OCI-LY7 (cell line): ENCODE results near the gene DAB1. TPM values are rescaled to one million over a fixed set of nuclear protein-coding genes. Genes with fewer than 3 reads are reported as not detected.

Experiments used
- BruUV-seq: library from RNA; stranded (reverse); fragments of 400-500 nt; replicated peaks from 2 replicates; lab custom pipeline; 2021; lab: Mats Ljungman, UMichigan
- CTCF ChIA-PET: fragments of 300-600 bp; sonication (Branson Sonifier 250); formaldehyde crosslinking; loops from one replicate; lab custom pipeline; 2022; ENCODE audit warnings: antibody characterized with exemption; ENCODE audit not compliant: unreplicated experiment; lab: Charles Lee
- POLR2A ChIA-PET: fragments of 300-600 bp; sonication (Branson Sonifier 250); formaldehyde crosslinking; loops from one replicate; lab custom pipeline; 2022; ENCODE audit warnings: antibody characterized with exemption; lab: Charles Lee
- DNase-seq: peaks from one replicate; pipeline ENCODE4 v3.0.0-alpha.2; 2015; ENCODE audit warnings: low spot score
- H2AFZ ChIP-seq: fragments of 200-600 bp; sonication (generic), shearing (Covaris generic); 2 replicates; pipeline ENCODE4 v1.6.1; 2014; ENCODE audit warnings: mild to moderate bottlenecking, antibody characterized with exemption, low read length, moderate library complexity
- H3K27ac ChIP-seq: fragments of 200-600 bp; sonication (generic); 2 replicates; pipeline ENCODE4 v1.5.1; 2014; ENCODE audit warnings: mixed run types, low read depth, mild to moderate bottlenecking, moderate library complexity, low read length, inconsistent platforms; ENCODE audit not compliant: poor library complexity, severe bottlenecking
- H3K36me3 ChIP-seq: fragments of 200-600 bp; sonication (generic); 2 replicates; pipeline ENCODE4 v1.6.1; 2014; ENCODE audit warnings: mild to moderate bottlenecking, antibody characterized with exemption, low read length, moderate library complexity, mixed read lengths; ENCODE audit not compliant: insufficient read depth
- H3K4me1 ChIP-seq: fragments of 200-600 bp; sonication (generic); 2 replicates; pipeline ENCODE4 v1.5.1; 2014; ENCODE audit warnings: mild to moderate bottlenecking, low read length; ENCODE audit not compliant: insufficient read depth, poor library complexity, severe bottlenecking
- H3K4me2 ChIP-seq: fragments of 200-600 bp; sonication (generic); 2 replicates; pipeline ENCODE4 v1.6.1; 2014; ENCODE audit warnings: mild to moderate bottlenecking, low read length
- H3K4me3 ChIP-seq: fragments of 200-600 bp; sonication (generic); 2 replicates; pipeline ENCODE4 v1.5.1; 2014; ENCODE audit warnings: mild to moderate bottlenecking, low read depth, low read length; ENCODE audit not compliant: poor library complexity, severe bottlenecking
- H3K79me2 ChIP-seq: fragments of 200-600 bp; sonication (generic); 2 replicates; pipeline ENCODE4 v1.6.1; 2016; ENCODE audit warnings: low read depth, mild to moderate bottlenecking, low read length, moderate library complexity, mixed read lengths; ENCODE audit not compliant: insufficient read depth
- H3K9me2 ChIP-seq: fragments of 200-600 bp; sonication (generic); 2 replicates; pipeline ENCODE4 v1.6.1; 2016; ENCODE audit warnings: mild to moderate bottlenecking, low read length, mixed read lengths; ENCODE audit not compliant: insufficient read depth
- H3K9me3 ChIP-seq: fragments of 200-600 bp; sonication (generic); 2 replicates; pipeline ENCODE4 v1.6.1; 2014; ENCODE audit warnings: mild to moderate bottlenecking, mixed run types, low read length, mixed read lengths
- H4K20me1 ChIP-seq: fragments of 200-600 bp; sonication (generic); 2 replicates; pipeline ENCODE4 v1.6.1; 2014; ENCODE audit warnings: mild to moderate bottlenecking, antibody characterized with exemption, low read length, moderate library complexity, mixed read lengths; ENCODE audit not compliant: insufficient read depth
- CTCF ChIP-seq: fragments of 200-600 bp; sonication (generic); conservative IDR thresholded peaks from 2 replicates; pipeline ENCODE4 v1.5.1; 2014; ENCODE audit warnings: mild to moderate bottlenecking, antibody characterized with exemption, low read length, moderate library complexity, mixed read lengths
- EZH2phosphoT487 ChIP-seq: fragments of 200-600 bp; sonication (generic); IDR thresholded peaks from 2 replicates; pipeline ENCODE4 v1.6.1; 2018; ENCODE audit warnings: low read depth, borderline replicate concordance, mild to moderate bottlenecking, mixed run types, antibody characterized with exemption, low read length, moderate library complexity, mixed read lengths
- intact Hi-C: fragments of 100-400 bp; cut with micrococcal nuclease; formaldehyde crosslinking; loops from one replicate; pipeline ENCODE4 v1.10.0; 2022; ENCODE audit not compliant: unreplicated experiment
- total RNA-seq, 2 experiments: library from RNA; depleted of rRNA in 1 of 2; stranded (reverse); fragments of >200 nt in 1 of 2; shearing (Covaris generic) in 1 of 2; gene quantifications; 2 replicates each; pipeline ENCODE4 v1.2.3, GENCODE V29; 2014 to 2022

Gene DAB1
- total RNA-seq, 2 experiments from 2014 or later, result not detected

- H3K4me2 ChIP-seq, result no peak overlapping the region
- H3K79me2 ChIP-seq, result no peaks in the 10 kb centered on the region
- BruUV-seq, result no TSS peak
- H3K9me2 ChIP-seq, result no peaks in the 10 kb centered on the region
- intact Hi-C loops, result no loop called here
- H4K20me1 ChIP-seq, result no peaks in the 10 kb centered on the region
- CTCF ChIA-PET, result no interaction called here
- H3K4me3 ChIP-seq, result no peak overlapping the region
- no peak overlapping the region for H2AFZ ChIP-seq
- TF ChIP-seq CTCF, result no peak
- no peak for TF ChIP-seq EZH2phosphoT487
- DNase-seq, result no peak
- H3K9me3 ChIP-seq, result no peaks in the 10 kb centered on the region
- H3K36me3 ChIP-seq, result no peaks in the 10 kb centered on the region
- H3K27ac ChIP-seq, result no peak overlapping the region
- POLR2A ChIA-PET, result no interaction called here
- H3K4me1 ChIP-seq, result no peaks in the 10 kb centered on the region
These were observed 213.0 kb downstream of the DAB1 start for GRCh38 chr1:57210881-57211280.

- BruUV-seq, result no TSS peak
- no peak for DNase-seq
- ChIA-PET POLR2A (no interaction called here), CTCF (no interaction called here)
- intact Hi-C loops, result no loop called here
- no peaks in the 10 kb centered on the region for H3K4me1 ChIP-seq
- H3K9me3 ChIP-seq, result no peaks in the 10 kb centered on the region
- no peaks in the 10 kb centered on the region for H4K20me1 ChIP-seq
- H3K27ac ChIP-seq, result no peak overlapping the region
- H3K79me2 ChIP-seq, result no peaks in the 10 kb centered on the region
- H3K4me2 ChIP-seq, result no peak overlapping the region
- no peak for TF ChIP-seq EZH2phosphoT487
- no peak for TF ChIP-seq CTCF
- no peak overlapping the region for H3K4me3 ChIP-seq
- no peak overlapping the region for H2AFZ ChIP-seq
- H3K9me2 ChIP-seq, result no peaks in the 10 kb centered on the region
- H3K36me3 ChIP-seq, result no peaks in the 10 kb centered on the region
These were observed 214.4 kb downstream of the DAB1 start for GRCh38 chr1:57209495-57209894.

- H3K27ac ChIP-seq, result no peak overlapping the region
- H3K36me3 ChIP-seq, result no peaks in the 10 kb centered on the region
- H2AFZ ChIP-seq, result no peak overlapping the region
- no peaks in the 10 kb centered on the region for H3K9me3 ChIP-seq
- CTCF ChIA-PET, result no interaction called here
- TF ChIP-seq CTCF (no peak), EZH2phosphoT487 (no peak)
- intact Hi-C loops, result no loop called here
- H3K4me1 ChIP-seq, result no peaks in the 10 kb centered on the region
- H3K4me2 ChIP-seq, result no peak overlapping the region
- H3K9me2 ChIP-seq, result no peaks in the 10 kb centered on the region
- H3K4me3 ChIP-seq, result no peak overlapping the region
- no peaks in the 10 kb centered on the region for H4K20me1 ChIP-seq
- POLR2A ChIA-PET, result no interaction called here
- no peak for DNase-seq
- no peaks in the 10 kb centered on the region for H3K79me2 ChIP-seq
- BruUV-seq, result no TSS peak
These were observed 215.0 kb downstream of the DAB1 start for GRCh38 chr1:57208741-57209302.
